RWPE1 (cell line): ENCODE data around the gene TSPO2.
A peak's percentile ranks its signal among the peaks of the same experiment; 100 is the strongest.

Experiments used
- CTCF ChIA-PET: fragments of 350-600 bp; sonication (Branson Sonifier 250); formaldehyde crosslinking; extraction: SDS; loops from one replicate; lab custom pipeline; 2021; lab: Yijun Ruan, JAX
- POLR2A ChIA-PET: fragments of 400-600 bp; formaldehyde crosslinking; extraction: SDS; loops from one replicate; lab custom pipeline; 2020; ENCODE audit warnings: antibody characterized with exemption; ENCODE audit not compliant: low non-redundant PET; lab: Yijun Ruan, JAX
- DNase-seq: peaks from one replicate; pipeline ENCODE4 v3.0.0; 2012; ENCODE audit warnings: low spot score
- H3K27ac ChIP-seq: fragments of 450-650 bp; 2 replicates; pipeline ENCODE4 v1.5.1; 2017
- CTCF ChIP-seq: fragments of 450-650 bp; conservative IDR thresholded peaks from 2 replicates; pipeline ENCODE4 v1.5.1; 2017; ENCODE audit warnings: low read depth, mild to moderate bottlenecking

Gene TSPO2

DNA sequence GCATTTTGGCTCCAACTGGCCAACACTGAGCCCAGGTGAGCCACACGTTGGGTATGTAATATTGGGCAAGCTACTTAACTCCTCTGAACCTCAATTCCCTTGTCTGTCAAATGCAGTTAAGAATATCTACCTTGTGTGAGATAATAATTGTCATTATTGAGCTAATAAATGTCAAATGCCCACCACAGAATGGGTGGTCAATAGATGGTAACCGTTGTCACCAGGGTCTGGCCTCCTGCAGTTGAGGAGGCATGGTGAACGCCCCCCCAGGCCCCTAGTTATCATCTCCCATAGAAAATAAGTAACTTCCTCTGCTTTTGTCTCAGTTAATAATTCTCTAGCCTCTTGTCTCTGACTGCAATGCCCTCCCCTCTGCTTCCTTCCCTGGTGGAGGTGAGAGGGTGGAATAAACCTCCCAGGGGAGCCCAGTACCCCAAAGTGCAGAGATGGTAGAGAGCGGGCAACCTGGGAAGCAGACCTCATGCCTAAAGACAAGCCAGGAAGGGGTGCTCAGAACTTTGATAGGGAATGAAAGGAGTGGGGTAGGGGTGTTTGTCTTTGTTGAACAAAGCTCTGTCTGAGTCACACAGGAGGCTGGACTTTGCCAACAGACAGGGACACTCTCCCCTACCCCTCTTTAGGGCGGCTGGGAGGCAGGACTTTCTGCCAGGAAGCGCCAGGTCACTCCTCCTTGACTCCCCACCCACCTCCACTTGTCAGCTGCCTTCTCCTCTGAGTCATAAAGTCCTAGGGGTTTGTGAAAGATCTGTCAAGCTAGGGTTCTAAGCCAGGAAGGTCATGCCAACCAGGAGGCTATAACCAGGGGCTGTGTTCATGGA lies 1.9 kb upstream of the TSPO2 start:
- ChIA-PET CTCF (no interaction called here), POLR2A (no interaction called here)
- DNase-seq: peak; percentile 38
- no peak overlapping the region for H3K27ac ChIP-seq
- no peak for TF ChIP-seq CTCF

DNA sequence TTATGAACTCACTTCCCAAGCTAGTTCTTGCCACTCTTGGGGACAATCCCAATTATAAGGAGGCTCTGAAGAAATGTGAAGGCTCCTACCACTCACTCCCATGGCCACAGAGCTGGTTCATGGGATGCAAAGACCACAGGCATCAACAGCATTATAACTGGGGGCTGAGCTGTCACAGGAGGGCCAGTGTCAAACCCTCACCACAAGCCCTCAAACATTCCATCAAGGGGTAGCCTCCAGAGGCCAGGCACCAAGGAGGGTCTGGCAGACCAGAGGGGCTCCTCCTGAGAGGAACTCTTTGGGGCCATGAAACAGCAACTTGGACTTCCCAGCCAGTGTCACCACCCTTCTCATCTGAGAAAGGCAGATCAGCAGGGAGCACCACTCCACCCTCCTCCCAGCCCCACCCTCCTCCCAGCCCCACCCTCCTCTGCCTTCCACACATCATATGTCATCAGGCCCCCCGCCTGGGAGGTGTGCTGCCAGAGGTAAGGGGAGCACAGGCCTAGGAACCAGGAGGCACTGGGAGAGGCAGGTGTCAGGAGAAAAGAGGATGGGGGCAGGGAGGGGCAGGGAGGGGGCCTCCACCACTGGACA lies 1.2 kb upstream of the TSPO2 start:
- DNase-seq: no peak
- no peak overlapping the region for H3K27ac ChIP-seq
- TF ChIP-seq CTCF: no peak
- CTCF ChIA-PET: interaction anchor here (1.4 kb wide), 1 partner anchor 14 kb away, joined by 3 read pairs; no protein-coding TSS in a partner anchor
- POLR2A ChIA-PET: no interaction called here

DNA sequence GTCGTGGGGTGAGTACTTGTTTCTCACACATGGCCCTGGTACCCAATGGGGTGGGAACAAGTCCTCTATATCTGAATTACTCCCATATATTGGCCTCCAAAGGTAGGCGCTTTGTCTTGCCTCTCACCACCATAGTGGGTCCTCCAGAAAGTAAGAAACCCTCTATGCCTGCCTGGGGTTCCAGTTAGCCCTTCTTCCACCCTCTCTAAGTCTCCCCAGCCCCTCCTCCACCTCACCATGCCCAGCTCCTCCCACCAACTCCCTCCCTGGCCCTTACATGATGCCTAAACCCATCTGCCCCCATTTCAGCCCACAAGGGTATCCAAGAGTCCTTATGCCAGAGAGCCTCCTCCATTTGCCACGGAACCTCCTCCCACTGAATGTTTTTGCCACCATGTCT lies 884 bp downstream of the TSPO2 start:
- CTCF ChIA-PET: no interaction called here

DNA sequence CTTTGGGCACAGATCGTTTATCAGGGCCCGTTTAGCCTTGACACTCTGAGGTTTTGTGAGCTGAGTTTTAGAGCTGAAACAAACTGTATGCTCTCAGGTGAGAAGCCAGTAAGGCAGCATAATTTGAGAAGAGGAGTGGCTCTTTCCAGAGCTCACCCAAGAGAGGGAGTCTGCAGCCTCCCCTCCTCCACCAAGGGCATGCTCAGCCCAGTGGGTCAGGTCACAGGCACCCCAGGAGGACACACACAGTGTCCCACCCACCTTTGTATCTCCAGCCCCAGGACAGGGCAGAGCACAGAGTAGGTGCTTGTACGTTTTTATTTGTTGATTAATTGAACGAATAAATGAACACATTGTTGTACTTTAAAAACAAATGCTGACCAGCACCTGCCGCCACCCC lies 3.4 kb downstream of the TSPO2 start:
- CTCF ChIA-PET: no interaction called here
- DNase-seq: no peak
- no peak for TF ChIP-seq CTCF
- H3K27ac ChIP-seq: no peak overlapping the region
- POLR2A ChIA-PET: interaction anchor here (1.5 kb wide), 1 partner anchor 27 kb away, joined by 4 read pairs; the partner anchor contains the start of genes NFYA and OARD1

More for the DNA sequence above, 884 bp downstream of the TSPO2 start:
- TF ChIP-seq CTCF: no peak
- POLR2A ChIA-PET: no interaction called here
- DNase-seq: no peak
- no peak overlapping the region for H3K27ac ChIP-seq

GRCh38 chr6:41046084-41046483 lies 3.8 kb downstream of the TSPO2 start:
- no peak for DNase-seq
- ChIA-PET POLR2A (interaction anchor here (1.5 kb wide), 1 partner anchor 26 kb away, joined by 4 read pairs; the partner anchor contains the start of genes NFYA and OARD1), CTCF (interaction anchor here (0.7 kb wide), 1 partner anchor 10 kb away, joined by 3 read pairs; no protein-coding TSS in a partner anchor)
- H3K27ac ChIP-seq: no peak overlapping the region
- no peak for TF ChIP-seq CTCF

DNA sequence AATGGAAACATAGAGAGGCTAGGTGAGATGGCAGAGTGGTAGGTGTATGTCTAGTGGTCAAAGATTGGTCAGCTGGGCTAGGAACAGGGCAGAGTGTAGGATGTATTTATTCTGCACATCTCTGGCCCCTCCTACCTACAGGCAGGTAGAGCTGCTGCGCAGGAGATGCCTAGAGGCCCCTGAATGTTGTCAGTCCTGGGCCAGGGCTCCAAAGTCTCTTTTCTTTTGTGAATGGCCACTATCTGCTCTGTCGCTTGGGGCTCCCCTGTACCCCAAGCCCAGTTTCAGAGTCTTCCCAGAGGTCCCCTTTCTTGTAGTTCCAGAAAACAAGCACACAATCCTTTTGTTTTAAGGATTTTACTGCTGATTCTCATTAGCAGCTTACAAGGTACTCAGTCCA lies 5.0 kb downstream of the TSPO2 start:
- H3K27ac ChIP-seq: no peak overlapping the region
- ChIA-PET POLR2A (no interaction called here), CTCF (no interaction called here)
- TF ChIP-seq CTCF: no peak
- DNase-seq: no peak
